IMR-90 (cell line): ENCODE measurements around the gene RPTOR.

ENCODE experiments used
- BHLHE40 ChIP-seq: fragments of 150-350 bp; IDR thresholded peaks from 2 replicates; pipeline ENCODE4 v1.6.1; 2016; ENCODE audit warnings: mild to moderate bottlenecking, low read depth, low read length
- CEBPB ChIP-seq: IDR thresholded peaks from 2 replicates; pipeline ENCODE4 v1.6.1; 2012; ENCODE audit warnings: low read depth, low read length, improper control_type of control experiment
- FOS ChIP-seq: fragments of 150-350 bp; IDR thresholded peaks from 2 replicates; pipeline ENCODE4 v1.6.1; 2016; ENCODE audit warnings: low read depth, low read length
- MAZ ChIP-seq: IDR thresholded peaks from 2 replicates; pipeline ENCODE4 v1.6.1; 2012; ENCODE audit warnings: low read depth, mild to moderate bottlenecking, low read length, improper control_type of control experiment, moderate library complexity, borderline replicate concordance
- MXI1 ChIP-seq: IDR thresholded peaks from 2 replicates; pipeline ENCODE4 v1.6.1; 2012; ENCODE audit warnings: low read depth, mild to moderate bottlenecking, low read length, moderate library complexity, borderline replicate concordance
- NFE2L2 ChIP-seq: fragments of 150-350 bp; IDR thresholded peaks from 2 replicates; pipeline ENCODE4 v1.6.1; 2016; ENCODE audit warnings: low read depth, mild to moderate bottlenecking, low read length
- POLR2A ChIP-seq: IDR thresholded peaks from 2 replicates; pipeline ENCODE4 v1.6.1; 2012; ENCODE audit warnings: mild to moderate bottlenecking, low read depth, low read length
- RAD21 ChIP-seq: IDR thresholded peaks from 2 replicates; pipeline ENCODE4 v1.6.1; 2012; ENCODE audit warnings: low read length, improper control_type of control experiment
- RCOR1 ChIP-seq: IDR thresholded peaks from 2 replicates; pipeline ENCODE4 v1.6.1; 2012; ENCODE audit warnings: mild to moderate bottlenecking, low read length, improper control_type of control experiment; ENCODE audit not compliant: insufficient replicate concordance
- RFX5 ChIP-seq: IDR thresholded peaks from 2 replicates; pipeline ENCODE4 v1.8.0; 2012; ENCODE audit warnings: low read depth, mild to moderate bottlenecking, low read length, moderate library complexity
- SMC3 ChIP-seq: fragments of 150-350 bp; IDR thresholded peaks from 2 replicates; pipeline ENCODE4 v1.6.1; 2016; ENCODE audit warnings: low read depth, mild to moderate bottlenecking, antibody characterized with exemption, low read length, moderate library complexity
- USF2 ChIP-seq: fragments of 150-350 bp; IDR thresholded peaks from 2 replicates; pipeline ENCODE4 v1.6.1; 2017; ENCODE audit warnings: mild to moderate bottlenecking, antibody characterized with exemption, low read length, low read depth
- TF ChIP-seq, protein P1 (sequence below): conservative IDR thresholded peaks from 2 replicates; pipeline ENCODE4 v1.5.1; 2012; ENCODE audit warnings: mild to moderate bottlenecking, low read depth, low read length, improper control_type of control experiment

DNA sequence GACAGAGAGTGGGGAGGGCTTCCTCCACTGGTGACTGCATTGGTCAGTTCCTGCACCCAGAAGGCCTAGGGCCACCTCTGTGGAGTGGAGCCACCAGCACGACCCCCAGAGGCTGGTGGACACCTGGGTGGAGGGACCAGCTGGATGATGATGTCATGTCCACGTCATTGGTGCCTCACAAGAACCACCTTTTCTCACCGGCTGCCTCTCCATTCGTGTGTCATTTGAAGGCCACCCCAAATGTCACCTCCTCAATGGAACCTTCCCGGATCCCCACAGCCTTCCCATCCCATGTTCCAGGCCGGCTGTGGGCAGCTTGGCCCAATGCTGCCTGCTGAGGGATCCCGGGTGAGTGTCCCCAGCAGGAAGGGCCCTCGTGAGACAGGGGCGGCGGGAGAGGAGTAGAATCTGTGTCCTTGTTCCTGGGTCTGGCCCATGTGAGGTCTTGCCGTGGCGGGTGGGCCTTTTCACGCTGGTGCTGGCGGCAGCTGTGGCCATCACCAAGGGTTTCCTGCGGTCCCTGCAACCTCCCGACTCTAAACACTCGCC lies 437.9 kb downstream of the RPTOR start:
- TF ChIP-seq, protein P1, sequence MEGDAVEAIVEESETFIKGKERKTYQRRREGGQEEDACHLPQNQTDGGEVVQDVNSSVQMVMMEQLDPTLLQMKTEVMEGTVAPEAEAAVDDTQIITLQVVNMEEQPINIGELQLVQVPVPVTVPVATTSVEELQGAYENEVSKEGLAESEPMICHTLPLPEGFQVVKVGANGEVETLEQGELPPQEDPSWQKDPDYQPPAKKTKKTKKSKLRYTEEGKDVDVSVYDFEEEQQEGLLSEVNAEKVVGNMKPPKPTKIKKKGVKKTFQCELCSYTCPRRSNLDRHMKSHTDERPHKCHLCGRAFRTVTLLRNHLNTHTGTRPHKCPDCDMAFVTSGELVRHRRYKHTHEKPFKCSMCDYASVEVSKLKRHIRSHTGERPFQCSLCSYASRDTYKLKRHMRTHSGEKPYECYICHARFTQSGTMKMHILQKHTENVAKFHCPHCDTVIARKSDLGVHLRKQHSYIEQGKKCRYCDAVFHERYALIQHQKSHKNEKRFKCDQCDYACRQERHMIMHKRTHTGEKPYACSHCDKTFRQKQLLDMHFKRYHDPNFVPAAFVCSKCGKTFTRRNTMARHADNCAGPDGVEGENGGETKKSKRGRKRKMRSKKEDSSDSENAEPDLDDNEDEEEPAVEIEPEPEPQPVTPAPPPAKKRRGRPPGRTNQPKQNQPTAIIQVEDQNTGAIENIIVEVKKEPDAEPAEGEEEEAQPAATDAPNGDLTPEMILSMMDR = no peak
- TF ChIP-seq POLR2A (no peak), FOS (no peak), SMC3 (no peak), USF2 (no peak), RFX5 (no peak), NFE2L2 (no peak), BHLHE40 (no peak), MXI1 (no peak), RCOR1 (no peak), RAD21 (no peak), MAZ (no peak), CEBPB (no peak)
